Smooth muscle cell (in vitro differentiated cells): ENCODE data around the gene SSTR5. TPM values are rescaled to one million over a fixed set of nuclear protein-coding genes. Genes with fewer than 3 reads are reported as not detected.
A peak's percentile ranks its signal among the peaks of the same experiment; 100 is the strongest.

Experiments
- DNase-seq: peaks from one replicate; lab custom pipeline; 2025; ENCODE audit not compliant: unreplicated experiment; lab: John Stamatoyannopoulos, UW
- H2AFZ ChIP-seq: fragments of 200-600 bp; sonication (generic); 2 replicates; pipeline ENCODE4 v1.6.0; 2016; ENCODE audit warnings: antibody characterized with exemption, low read depth, mild to moderate bottlenecking
- H3F3A ChIP-seq: fragments of 200-600 bp; sonication (generic); 2 replicates; pipeline ENCODE4 v1.6.0; 2017; ENCODE audit warnings: antibody characterized with exemption, low read depth
- H3K27ac ChIP-seq: fragments of 200-600 bp; sonication (generic); 2 replicates; pipeline ENCODE4 v1.5.1; 2016; ENCODE audit warnings: low read depth, mild to moderate bottlenecking
- H3K27me3 ChIP-seq: fragments of 200-600 bp; sonication (generic); 2 replicates; pipeline ENCODE4 v1.6.1; 2016; ENCODE audit warnings: low read depth, mild to moderate bottlenecking
- H3K36me3 ChIP-seq: fragments of 200-600 bp; sonication (generic); 2 replicates; pipeline ENCODE4 v1.5.1; 2016; ENCODE audit warnings: low read depth
- H3K4me1 ChIP-seq: fragments of 200-600 bp; sonication (generic); 2 replicates; pipeline ENCODE4 v1.5.1; 2016; ENCODE audit warnings: low read depth
- H3K4me2 ChIP-seq: fragments of 200-600 bp; sonication (generic); 2 replicates; pipeline ENCODE4 v1.6.0; 2016; ENCODE audit warnings: mild to moderate bottlenecking
- H3K4me3 ChIP-seq: fragments of 200-600 bp; sonication (generic); 2 replicates; pipeline ENCODE4 v1.5.1; 2016; ENCODE audit warnings: mild to moderate bottlenecking
- H3K79me2 ChIP-seq: fragments of 200-600 bp; sonication (generic); 2 replicates; pipeline ENCODE4 v1.6.0; 2016; ENCODE audit warnings: low read depth, mild to moderate bottlenecking
- H3K9ac ChIP-seq: fragments of 200-600 bp; sonication (generic); 2 replicates; pipeline ENCODE4 v1.6.0; 2016; ENCODE audit warnings: low read depth
- H3K9me3 ChIP-seq: fragments of 200-600 bp; sonication (generic); replicated peaks from 2 replicates; pipeline ENCODE4 v1.5.1; 2016; ENCODE audit warnings: low read depth
- H4K20me1 ChIP-seq: fragments of 200-600 bp; sonication (generic); 2 replicates; pipeline ENCODE4 v1.6.0; 2016; ENCODE audit warnings: low read depth
- WGBS: methylation state at CpG from one replicate; pipeline ENCODE4 v1.1.7; 2016; ENCODE audit warnings: low lambda C conversion rate; 5-methylcytosine and 5-hydroxymethylcytosine counted together
- polyA plus RNA-seq: library from polyadenylated mRNA; unstranded; fragments of >200 nt; fragmentation: Nextera tagmentation; extraction: Ambion mirVana; gene quantifications from 2 replicates; pipeline ENCODE4 v1.2.1, GENCODE V29; 2016
- total RNA-seq: library from RNA; depleted of rRNA; stranded (reverse); fragments of >200 nt; gene quantifications from 2 replicates; pipeline ENCODE4 v1.2.3, GENCODE V29; 2014
- TF ChIP-seq, protein P1 (sequence below): fragments of 200-600 bp; sonication (generic); IDR thresholded peaks from 2 replicates; pipeline ENCODE4 v1.5.1; 2017; ENCODE audit warnings: borderline replicate concordance, mild to moderate bottlenecking, antibody characterized with exemption; ENCODE audit not compliant: insufficient read depth, poor library complexity, severe bottlenecking

SSTR5 gene
- total and polyA plus RNA-seq, 2 experiments from 2014 or later = not detected

- Histone ChIP-seq H3K4me1 (peaks cover 5% of the 10 kb centered on the region), H3K79me2 (no peaks in the 10 kb centered on the region), H3K4me2 (no peak overlapping the region), H2AFZ (no peak overlapping the region), H3K36me3 (no peaks in the 10 kb centered on the region), H3K27me3 (peaks cover 8% of the 10 kb centered on the region), H3K9me3 (no peaks in the 10 kb centered on the region), H4K20me1 (no peaks in the 10 kb centered on the region), H3K4me3 (no peak overlapping the region), H3K9ac (no peak overlapping the region), H3F3A (no peaks in the 10 kb centered on the region), H3K27ac (no peak overlapping the region)
- TF ChIP-seq, protein P1, sequence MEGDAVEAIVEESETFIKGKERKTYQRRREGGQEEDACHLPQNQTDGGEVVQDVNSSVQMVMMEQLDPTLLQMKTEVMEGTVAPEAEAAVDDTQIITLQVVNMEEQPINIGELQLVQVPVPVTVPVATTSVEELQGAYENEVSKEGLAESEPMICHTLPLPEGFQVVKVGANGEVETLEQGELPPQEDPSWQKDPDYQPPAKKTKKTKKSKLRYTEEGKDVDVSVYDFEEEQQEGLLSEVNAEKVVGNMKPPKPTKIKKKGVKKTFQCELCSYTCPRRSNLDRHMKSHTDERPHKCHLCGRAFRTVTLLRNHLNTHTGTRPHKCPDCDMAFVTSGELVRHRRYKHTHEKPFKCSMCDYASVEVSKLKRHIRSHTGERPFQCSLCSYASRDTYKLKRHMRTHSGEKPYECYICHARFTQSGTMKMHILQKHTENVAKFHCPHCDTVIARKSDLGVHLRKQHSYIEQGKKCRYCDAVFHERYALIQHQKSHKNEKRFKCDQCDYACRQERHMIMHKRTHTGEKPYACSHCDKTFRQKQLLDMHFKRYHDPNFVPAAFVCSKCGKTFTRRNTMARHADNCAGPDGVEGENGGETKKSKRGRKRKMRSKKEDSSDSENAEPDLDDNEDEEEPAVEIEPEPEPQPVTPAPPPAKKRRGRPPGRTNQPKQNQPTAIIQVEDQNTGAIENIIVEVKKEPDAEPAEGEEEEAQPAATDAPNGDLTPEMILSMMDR = peak; percentile 97
- 70% methylated on average over 12 of the region's 26 CpGs for WGBS
- DNase-seq = peak; percentile 39
Measured at GRCh38 chr16:1105888-1106620, 33.5 kb downstream of the SSTR5 start.

DNA sequence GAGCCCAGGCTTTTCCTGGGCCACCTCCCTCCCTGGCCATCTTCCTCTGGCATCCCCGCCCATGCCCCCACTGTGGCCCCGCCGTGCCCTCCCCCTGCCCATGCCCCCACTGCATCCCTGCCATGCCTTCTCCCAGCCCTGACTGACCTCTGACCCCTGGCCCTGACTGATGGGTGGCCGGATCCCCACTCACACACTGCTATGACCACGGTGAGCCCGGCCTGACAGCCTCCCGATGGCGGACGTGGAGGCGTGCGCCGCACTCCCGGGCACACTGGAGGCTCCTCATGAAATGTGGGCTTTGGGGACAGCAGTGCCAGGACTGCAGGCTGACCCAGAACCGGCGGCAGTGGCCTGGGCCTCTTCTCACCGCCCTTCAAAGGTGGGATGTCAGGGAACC lies 34.1 kb downstream of the SSTR5 start:
- no peak overlapping the region for H3K9ac ChIP-seq
- H3F3A ChIP-seq = no peaks in the 10 kb centered on the region
- DNase-seq = no peak
- peaks cover 8% of the 10 kb centered on the region for H3K27me3 ChIP-seq
- H2AFZ ChIP-seq = no peak overlapping the region
- H3K79me2 ChIP-seq = no peaks in the 10 kb centered on the region
- no peaks in the 10 kb centered on the region for H3K36me3 ChIP-seq
- H4K20me1 ChIP-seq = no peaks in the 10 kb centered on the region
- no peak overlapping the region for H3K4me2 ChIP-seq
- no peak overlapping the region for H3K4me3 ChIP-seq
- H3K27ac ChIP-seq = no peak overlapping the region
- no peaks in the 10 kb centered on the region for H3K9me3 ChIP-seq
- H3K4me1 ChIP-seq = peaks cover 5% of the 10 kb centered on the region
- TF ChIP-seq, protein P1 = no peak
- WGBS = 91% methylated on average over 9 of the region's 16 CpGs

DNA sequence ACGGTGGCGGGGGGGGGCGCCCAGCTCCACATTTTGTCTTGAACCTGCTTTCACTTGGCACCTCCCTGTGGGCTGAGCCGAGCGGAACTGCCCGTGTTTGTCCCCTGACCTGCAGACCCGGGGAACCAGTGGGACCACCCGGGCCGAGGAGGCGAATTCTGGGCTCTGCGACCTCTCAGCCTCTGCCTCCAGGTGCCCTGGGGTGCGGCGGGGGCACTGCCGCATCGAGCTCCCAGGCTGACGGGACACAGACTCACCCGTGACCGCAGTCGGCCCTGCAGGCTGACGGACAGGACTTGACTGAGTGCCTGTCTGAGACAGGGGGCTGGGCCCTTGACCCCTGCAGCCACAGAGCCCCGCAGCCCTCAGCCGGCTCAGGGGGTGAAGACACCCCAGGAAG lies 34.6 kb downstream of the SSTR5 start:
- TF ChIP-seq, protein P1 = no peak
- peaks cover 5% of the 10 kb centered on the region for H3K4me1 ChIP-seq
- H3K9me3 ChIP-seq = no peaks in the 10 kb centered on the region
- no peak overlapping the region for H3K27ac ChIP-seq
- no peaks in the 10 kb centered on the region for H3F3A ChIP-seq
- H3K4me2 ChIP-seq = no peak overlapping the region
- no peaks in the 10 kb centered on the region for H3K79me2 ChIP-seq
- H3K27me3 ChIP-seq = peaks cover 8% of the 10 kb centered on the region
- H3K9ac ChIP-seq = no peak overlapping the region
- DNase-seq = no peak
- WGBS = 84% methylated on average over 22 of the region's 22 CpGs
- H4K20me1 ChIP-seq = no peaks in the 10 kb centered on the region
- H2AFZ ChIP-seq = no peak overlapping the region
- H3K36me3 ChIP-seq = no peaks in the 10 kb centered on the region
- no peak overlapping the region for H3K4me3 ChIP-seq

DNA sequence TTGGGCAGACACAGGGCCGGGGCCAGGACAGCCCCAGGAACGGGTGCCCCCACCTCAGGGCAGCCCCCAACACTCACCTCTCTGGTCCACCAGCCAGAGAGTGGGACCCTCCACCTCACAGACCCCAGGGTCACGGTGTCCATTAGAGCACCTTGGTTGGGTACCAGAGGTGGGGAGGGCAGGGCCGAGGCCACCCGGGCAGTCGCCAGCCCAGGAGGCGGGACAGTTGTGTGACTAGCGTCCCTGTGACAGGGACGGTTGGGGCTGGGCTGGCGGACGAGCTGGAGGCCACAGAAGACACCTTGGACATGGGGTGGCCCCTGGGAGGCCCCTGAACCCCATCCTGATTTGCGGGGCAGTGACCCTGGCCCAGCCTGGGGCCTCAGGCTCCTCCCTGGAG lies 35.2 kb downstream of the SSTR5 start:
- Histone ChIP-seq H3F3A (no peaks in the 10 kb centered on the region), H3K27ac (no peak overlapping the region), H3K36me3 (no peaks in the 10 kb centered on the region), H4K20me1 (no peaks in the 10 kb centered on the region), H3K79me2 (no peaks in the 10 kb centered on the region), H3K9me3 (no peaks in the 10 kb centered on the region), H2AFZ (no peak overlapping the region), H3K9ac (no peak overlapping the region), H3K4me2 (no peak overlapping the region), H3K4me3 (no peak overlapping the region), H3K27me3 (peaks cover 8% of the 10 kb centered on the region), H3K4me1 (peaks cover 5% of the 10 kb centered on the region)
- no peak for DNase-seq
- TF ChIP-seq, protein P1 = no peak
- WGBS = 89% methylated on average over 10 of the region's 12 CpGs
